HCT116 (cell line): Measurements from ENCODE around the gene HMG20A. TPM values are rescaled to one million over a fixed set of nuclear protein-coding genes. Genes with fewer than 3 reads are reported as not detected.

Experiments used
- ATAC-seq: fragments of 200-7000 bp; cut with Tn5 transposase; 2 replicates; pipeline ENCODE4 v1.9.1; 2020; ENCODE audit warnings: mild to moderate bottlenecking, moderate library complexity
- BruUV-seq: library from RNA; stranded (reverse); fragments of 400-500 nt; replicated peaks from 2 replicates; lab custom pipeline; 2021; lab: Mats Ljungman, UMichigan
- CTCF ChIA-PET: fragments of 300-600 bp; sonication (Branson Sonifier 250); formaldehyde crosslinking; loops from one replicate; lab custom pipeline; 2021; ENCODE audit warnings: antibody characterized with exemption; lab: Charles Lee
- POLR2A ChIA-PET: fragments of 300-600, 350-600 bp; sonication (Branson Sonifier 250); formaldehyde crosslinking; loops from one replicate; lab custom pipeline; 2021; ENCODE audit warnings: antibody characterized with exemption; lab: Charles Lee
- RAD21 ChIA-PET, 2 experiments: fragments of 300-600 bp; sonication (Branson Sonifier 250); formaldehyde crosslinking; loops; one replicate each; lab custom pipeline; 2023; ENCODE audit warnings: low total read pairs in 2 of 2; ENCODE audit not compliant: uncharacterized antibody in 2 of 2, unreplicated experiment in 2 of 2, low non-redundant PET in 1 of 2; lab: Charles Lee
- DNase-seq: peaks from one replicate; pipeline ENCODE4 v3.0.0-alpha.2; 2010; ENCODE audit warnings: low read depth, low spot score
- H2AFZ ChIP-seq: fragments of 200-600 bp; shearing (Covaris generic), sonication (generic); 2 replicates; pipeline ENCODE4 v1.6.1; 2017; ENCODE audit warnings: low read depth, mixed run types, mixed read lengths, antibody characterized with exemption, low read length; ENCODE audit not compliant: poor library complexity, severe bottlenecking
- H3K27ac ChIP-seq: 2 replicates; pipeline ENCODE4 v1.5.1; 2012; ENCODE audit warnings: low read depth, low read length
- H3K27me3 ChIP-seq: fragments of 200-600 bp; sonication (generic); 2 replicates; pipeline ENCODE4 v1.6.1; 2016; ENCODE audit warnings: mixed run types, low read length, mixed read lengths; ENCODE audit not compliant: insufficient read depth
- H3K36me3 ChIP-seq, 2 experiments: fragments of 200-500 bp in 1 of 2; fragments of 200-600 bp in 1 of 2; sonication (Bioruptor generic) in 1 of 2; sonication (generic) in 1 of 2; 2 replicates each; pipeline versions ENCODE4 v1.5.1 to v1.6.1; 2014 to 2016; ENCODE audit warnings: low read length in 2 of 2, inconsistent platforms in 1 of 2, mixed read lengths in 1 of 2, mixed run types in 1 of 2; ENCODE audit not compliant: insufficient read depth in 2 of 2, control insufficient read depth in 1 of 2
- H3K4me1 ChIP-seq, 2 experiments: fragments of 200-600 bp in 1 of 2; sonication (generic) in 1 of 2; 2 replicates each; pipeline versions ENCODE4 v1.5.1 to v1.6.1; 2012 to 2017; ENCODE audit warnings: low read length in 2 of 2, inconsistent platforms in 1 of 2, mild to moderate bottlenecking in 1 of 2, mixed read lengths in 1 of 2, mixed run types in 1 of 2, moderate library complexity in 1 of 2; ENCODE audit not compliant: insufficient read depth in 2 of 2, control insufficient read depth in 1 of 2
- H3K4me2 ChIP-seq: fragments of 200-600 bp; sonication (generic); 2 replicates; pipeline ENCODE4 v1.6.1; 2017; ENCODE audit warnings: mixed run types, low read length, mixed read lengths
- H3K4me3 ChIP-seq, 2 experiments: fragments of 200-600 bp in 1 of 2; sonication (generic) in 1 of 2; replicated peaks in 1 of 2; 2 replicates each; pipeline ENCODE4 v1.5.1; 2011 to 2016; ENCODE audit warnings: low read length in 2 of 2, control low read depth in 1 of 2, low read depth in 1 of 2, mild to moderate bottlenecking in 1 of 2, mixed read lengths in 1 of 2, mixed run types in 1 of 2
- H3K79me2 ChIP-seq: fragments of 200-600 bp; sonication (generic); 2 replicates; pipeline ENCODE4 v1.6.1; 2017; ENCODE audit warnings: mild to moderate bottlenecking, mixed run types, low read length, moderate library complexity, mixed read lengths; ENCODE audit not compliant: insufficient read depth
- H3K9ac ChIP-seq: fragments of 200-600 bp; sonication (generic); 2 replicates; pipeline ENCODE4 v1.6.1; 2016; ENCODE audit warnings: low read length, mixed read lengths
- H3K9me2 ChIP-seq: fragments of 200-600 bp; sonication (generic), shearing (Covaris generic); 2 replicates; pipeline ENCODE4 v1.6.1; 2017; ENCODE audit warnings: mixed run types, mild to moderate bottlenecking, moderate library complexity; ENCODE audit not compliant: insufficient read depth
- H3K9me3 ChIP-seq, 2 experiments: fragments of 200-500 bp in 1 of 2; fragments of 200-600 bp in 1 of 2; sonication (Bioruptor generic) in 1 of 2; sonication (generic) in 1 of 2; 2 replicates each; pipeline ENCODE4 v1.6.1; 2014 to 2017; ENCODE audit warnings: low read length in 2 of 2, mixed read lengths in 2 of 2, inconsistent platforms in 1 of 2, low read depth in 1 of 2, mild to moderate bottlenecking in 1 of 2, mixed run types in 1 of 2, moderate library complexity in 1 of 2; ENCODE audit not compliant: control insufficient read depth in 1 of 2, insufficient read depth in 1 of 2
- H4K20me1 ChIP-seq: fragments of 200-600 bp; sonication (generic), shearing (Covaris generic); 2 replicates; pipeline ENCODE4 v1.6.1; 2017; ENCODE audit warnings: mixed run types, mild to moderate bottlenecking, moderate library complexity; ENCODE audit not compliant: insufficient read depth
- ATF3 ChIP-seq: IDR thresholded peaks from 2 replicates; pipeline ENCODE4 v1.6.1; 2012
- CBX3 ChIP-seq: IDR thresholded peaks from 2 replicates; pipeline ENCODE4 v1.6.1; 2012; ENCODE audit warnings: low read depth
- ELF1 ChIP-seq: IDR thresholded peaks from 2 replicates; pipeline ENCODE4 v1.6.1; 2012; ENCODE audit warnings: low read depth, borderline replicate concordance
- EZH2 ChIP-seq: fragments of 200-600 bp; sonication (generic); IDR thresholded peaks from 2 replicates; pipeline ENCODE4 v1.6.1; 2017; ENCODE audit warnings: antibody characterized with exemption, mixed run types
- POLR2A ChIP-seq: IDR thresholded peaks from 2 replicates; pipeline ENCODE4 v1.7.0; 2011; ENCODE audit warnings: borderline replicate concordance; ENCODE audit not compliant: insufficient read depth, insufficient read length; ENCODE audit errors: extremely low read depth
- RAD21 ChIP-seq: IDR thresholded peaks from 2 replicates; pipeline ENCODE4 v1.6.1; 2012; ENCODE audit warnings: low read depth, mild to moderate bottlenecking
- SIN3A ChIP-seq: IDR thresholded peaks from 2 replicates; pipeline ENCODE4 v1.6.1; 2012; ENCODE audit warnings: low read depth
- SRF ChIP-seq: IDR thresholded peaks from 2 replicates; pipeline ENCODE4 v1.6.1; 2012; ENCODE audit warnings: low read depth
- TCF7L2 ChIP-seq: IDR thresholded peaks from 2 replicates; pipeline ENCODE4 v1.7.0; 2011; ENCODE audit warnings: borderline replicate concordance, inconsistent platforms; ENCODE audit not compliant: insufficient read depth, insufficient read length; ENCODE audit errors: extremely low read depth
- ZFX ChIP-seq: fragments of 450-650 bp; IDR thresholded peaks from 2 replicates; pipeline ENCODE4 v1.6.1; 2017
- ZNF274 ChIP-seq: fragments of 200-500 bp; sonication (Bioruptor generic); IDR thresholded peaks from 2 replicates; pipeline ENCODE4 v1.6.1; 2014; ENCODE audit warnings: mild to moderate bottlenecking, low read depth, low read length, inconsistent platforms
- intact Hi-C: fragments of 100-400 bp; cut with micrococcal nuclease; formaldehyde crosslinking; loops from 2 replicates; pipeline ENCODE4 v1.10.0; 2022
- total RNA-seq: library from RNA; stranded (reverse); gene quantifications from one replicate; pipeline ENCODE4 v1.2.1, GENCODE V29; 2021; ENCODE audit not compliant: unreplicated experiment

The HMG20A gene
- total RNA-seq, 1 experiment from 2014 or later: 37.7 TPM

GRCh38 chr15:77393471-77393840 lies 27.2 kb upstream of the HMG20A start:
- H4K20me1 ChIP-seq: no peaks in the 10 kb centered on the region; the same call in 1 of the 2 replicates
- ChIA-PET CTCF (no interaction called here), RAD21 (no interaction called here), POLR2A (no interaction called here)
- H2AFZ ChIP-seq: no peak overlapping the region
- no peaks in the 10 kb centered on the region for H3K36me3 ChIP-seq
- H3K9me2 ChIP-seq: no peaks in the 10 kb centered on the region
- DNase-seq (no peak), ATAC-seq (no peak)
- BruUV-seq: no TSS peak
- H3K9ac ChIP-seq: no peak overlapping the region
- no peaks in the 10 kb centered on the region for H3K4me1 ChIP-seq
- no peak overlapping the region for H3K27ac ChIP-seq
- no peak for TF ChIP-seq TCF7L2
- TF ChIP-seq RAD21: no peak
- TF ChIP-seq SRF: no peak
- TF ChIP-seq ELF1: no peak
- TF ChIP-seq ATF3: no peak
- no peak for TF ChIP-seq CBX3
- no peak for TF ChIP-seq POLR2A
- no peak for TF ChIP-seq ZFX
- H3K79me2 ChIP-seq: peaks cover 7% of the 10 kb centered on the region
- no peaks in the 10 kb centered on the region for H3K27me3 ChIP-seq
- H3K4me2 ChIP-seq: no peak overlapping the region
- intact Hi-C loops: no loop called here
- no peak overlapping the region for H3K4me3 ChIP-seq
- H3K9me3 ChIP-seq: peaks cover 4 to 6% of the 10 kb centered on the region in 2 experiments; a peak in 3 of 4 replicates

- DNase-seq: no peak
- no peak overlapping the region for H3K4me3 ChIP-seq
- no peaks in the 10 kb centered on the region; the same call in 1 of the 2 replicates for H4K20me1 ChIP-seq
- no peak overlapping the region for H3K27ac ChIP-seq
- H3K27me3 ChIP-seq: no peaks in the 10 kb centered on the region
- no peak overlapping the region for H3K4me2 ChIP-seq
- TF ChIP-seq ZFX (no peak), EZH2 (no peak), SIN3A (no peak), TCF7L2 (no peak), ZNF274 (no peak)
- H3K9me3 ChIP-seq: peaks cover 10 to 11% of the 10 kb centered on the region in 2 experiments; a peak in 3 of 4 replicates
- no peak for ATAC-seq
- H3K36me3 ChIP-seq: no peaks in the 10 kb centered on the region
- no TSS peak for BruUV-seq
- intact Hi-C loops: no loop called here
- CTCF ChIA-PET: no interaction called here
- H3K9me2 ChIP-seq: no peaks in the 10 kb centered on the region
- RAD21 ChIA-PET: no interaction called here
- no peaks in the 10 kb centered on the region for H3K4me1 ChIP-seq
- no peak overlapping the region for H2AFZ ChIP-seq
- POLR2A ChIA-PET: no interaction called here
- H3K9ac ChIP-seq: no peak overlapping the region
- peaks cover 7% of the 10 kb centered on the region for H3K79me2 ChIP-seq
These were observed 25.5 kb upstream of the HMG20A start for GRCh38 chr15:77395013-77395774.
